Colonic mucosa (tissue), 4 donors: Measurements from ENCODE around the gene STIM1. TPM values are rescaled to one million over a fixed set of nuclear protein-coding genes. Genes with fewer than 3 reads are reported as not detected.
A peak's percentile ranks its signal among the peaks of the same experiment; 100 is the strongest.
"Not testable (repeated sequence)": the region's sequence is repeated elsewhere in the genome, so short reads cannot be mapped to it uniquely, and the experiment has no call there.

Experiments
- DNase-seq: peaks from one replicate; pipeline ENCODE4 v3.0.0-alpha.2; 2020
- H3K27ac ChIP-seq: fragments of 200-600 bp; one replicate; pipeline ENCODE4 v1.8.0; 2021
- H3K27me3 ChIP-seq: fragments of 200-600 bp; one replicate; pipeline ENCODE4 v1.8.0; 2021
- H3K36me3 ChIP-seq: fragments of 200-600 bp; one replicate; pipeline ENCODE4 v1.8.0; 2021
- H3K4me1 ChIP-seq: fragments of 200-600 bp; one replicate; pipeline ENCODE4 v1.8.0; 2021; ENCODE audit warnings: mild to moderate bottlenecking
- H3K4me3 ChIP-seq: fragments of 200-600 bp; one replicate; pipeline ENCODE4 v1.8.0; 2021
- H3K9ac ChIP-seq, 2 donors: one replicate each; pipeline ENCODE4 v1.7.0; 2013; ENCODE audit warnings: control low read depth in 2 of 2, low read depth in 2 of 2, low read length in 2 of 2
- H3K9me3 ChIP-seq: fragments of 200-600 bp; one replicate; pipeline ENCODE4 v1.8.0; 2021
- CTCF ChIP-seq: fragments of 200-600 bp; IDR thresholded peaks from one replicate; pipeline ENCODE4 v1.8.0; 2022; ENCODE audit warnings: antibody characterized with exemption, mild to moderate bottlenecking
- intact Hi-C: fragments of 100-400 bp; cut with DNase I; formaldehyde crosslinking; loops from one replicate; pipeline ENCODE4 v1.14.1; 2022
- total RNA-seq, 2 donors: library from RNA; stranded (reverse); fragmentation: NEBNext Ultra II Directional in 1 of 2; extraction: Animal tissue kit (Norgen Biotek cat#: 25700) in 1 of 2; gene quantifications; one replicate each; pipeline ENCODE4 v1.2.1, GENCODE V29; 2021
- donor health status: healthy.
- donor health status: DM: no; HTN: no; CAD: no.
- donor health status: DM: no; HTN: no; CAD: no.

Gene STIM1
- total RNA-seq, 2 donors from 2014 or later, result 39.1 to 56.8 TPM

GRCh38 chr11:3857628-3858027 is 2.2 kb downstream of the STIM1 start:
- TF ChIP-seq CTCF, result no peak
- H3K27ac ChIP-seq, result no peak overlapping the region
- H3K9ac ChIP-seq, result peak overlapping the region in 1 of 2 donors; percentile 32
- no peaks in the 10 kb centered on the region for H3K27me3 ChIP-seq
- no peaks in the 10 kb centered on the region for H3K36me3 ChIP-seq
- H3K4me1 ChIP-seq, result peaks cover 24% of the 10 kb centered on the region
- no peaks in the 10 kb centered on the region for H3K9me3 ChIP-seq
- intact Hi-C loops, result no loop called here
- no peak for DNase-seq
- peak overlapping the region; percentile 6 for H3K4me3 ChIP-seq

- Histone ChIP-seq H3K4me1 (peaks cover 19% of the 10 kb centered on the region), H3K4me3 (no peak overlapping the region), H3K9ac (peak overlapping the region in 1 of 2 donors; percentile 34), H3K27ac (peak overlapping the region; percentile 32), H3K27me3 (no peaks in the 10 kb centered on the region), H3K36me3 (no peaks in the 10 kb centered on the region), H3K9me3 (no peaks in the 10 kb centered on the region)
- no peak for TF ChIP-seq CTCF
- DNase-seq, result peak; percentile 69
- intact Hi-C loops, result no loop called here
These were observed 4.0 kb downstream of the STIM1 start for GRCh38 chr11:3859373-3859881.

GRCh38 chr11:3860375-3860774 is 4.9 kb downstream of the STIM1 start:
- intact Hi-C loops, result no loop called here
- no peaks in the 10 kb centered on the region for H3K9me3 ChIP-seq
- DNase-seq, result no peak
- H3K36me3 ChIP-seq, result no peaks in the 10 kb centered on the region
- peak overlapping the region; percentile 32 for H3K27ac ChIP-seq
- peak overlapping the region in 1 of 2 donors; percentile 46 for H3K9ac ChIP-seq
- no peaks in the 10 kb centered on the region for H3K27me3 ChIP-seq
- peaks cover 22% of the 10 kb centered on the region for H3K4me1 ChIP-seq
- no peak overlapping the region for H3K4me3 ChIP-seq
- TF ChIP-seq CTCF, result no peak

- H3K4me3 ChIP-seq, intact Hi-C loops, H3K27me3 ChIP-seq, H3K9me3 ChIP-seq, H3K36me3 ChIP-seq: not testable (repeated sequence)
- peak; percentile 67 for DNase-seq
- Histone ChIP-seq H3K9ac (peak overlapping the region in 1 of 2 donors; percentile 46), H3K4me1 (peaks cover 28% of the 10 kb centered on the region), H3K27ac (peak overlapping the region; percentile 29)
These were observed 5.5 kb downstream of the STIM1 start for GRCh38 chr11:3860898-3861393.

- intact Hi-C loops, result no loop called here
- no peak for TF ChIP-seq CTCF
- Histone ChIP-seq H3K4me1 (peaks cover 31% of the 10 kb centered on the region), H3K27me3 (no peaks in the 10 kb centered on the region), H3K27ac (no peak overlapping the region), H3K4me3 (no peak overlapping the region), H3K9ac (no peak overlapping the region), H3K9me3 (no peaks in the 10 kb centered on the region), H3K36me3 (no peaks in the 10 kb centered on the region)
- DNase-seq, result no peak
These were observed 6.2 kb downstream of the STIM1 start for GRCh38 chr11:3861683-3862082.

GRCh38 chr11:3865388-3866193 is 10.1 kb downstream of the STIM1 start:
- no peaks in the 10 kb centered on the region for H3K27me3 ChIP-seq
- H3K9ac ChIP-seq, result no peak overlapping the region
- H3K4me1 ChIP-seq, result peaks cover 12% of the 10 kb centered on the region
- peak overlapping the region; percentile 13 for H3K27ac ChIP-seq
- no peak for TF ChIP-seq CTCF
- no peaks in the 10 kb centered on the region for H3K9me3 ChIP-seq
- no peaks in the 10 kb centered on the region for H3K36me3 ChIP-seq
- no peak overlapping the region for H3K4me3 ChIP-seq
- DNase-seq, result no peak
- intact Hi-C loops, result no loop called here
